Lower leg skin (tissue), 4 donors: Measurements from ENCODE around the gene SLC10A3. TPM values are rescaled to one million over a fixed set of nuclear protein-coding genes. Genes with fewer than 3 reads are reported as not detected.

Experiments
- DNase-seq, 2 donors: peaks; one replicate each; pipeline ENCODE4 v3.0.0-alpha.2; 2019; ENCODE audit warnings: low spot score in 2 of 2
- H3K4me3 ChIP-seq: fragments of 200-600 bp; sonication (generic); 2 replicates; pipeline ENCODE4 v1.5.1; 2017; ENCODE audit warnings: mild to moderate bottlenecking, low read depth; ENCODE audit not compliant: poor library complexity, severe bottlenecking
- CTCF ChIP-seq, 3 donors: fragments of 450-650 bp; IDR thresholded peaks; one replicate each; pipeline ENCODE4 v1.5.1; 2016; ENCODE audit warnings: antibody characterized with exemption in 3 of 3, mild to moderate bottlenecking in 3 of 3, moderate library complexity in 2 of 3
- POLR2A ChIP-seq, 2 donors: fragments of 450-650 bp; IDR thresholded peaks; one replicate each; pipeline ENCODE4 v1.6.1; 2016 to 2017; ENCODE audit warnings: antibody characterized with exemption in 2 of 2, mild to moderate bottlenecking in 1 of 2, moderate library complexity in 1 of 2
- WGBS, 2 donors: methylation state at CpG; one replicate each; pipeline ENCODE4 v1.1.5; 2018; 5-methylcytosine and 5-hydroxymethylcytosine counted together
- intact Hi-C: fragments of 100-400 bp; cut with DNase I; formaldehyde crosslinking; loops from one replicate; pipeline ENCODE4 v1.15.0; 2023; ENCODE audit warnings: low total_unique reads
- total RNA-seq, 4 donors: library from RNA; depleted of rRNA; stranded (reverse); fragments of >200 nt; gene quantifications; one replicate each; pipeline ENCODE4 v1.1.0, GENCODE V29; 2016

The SLC10A3 gene
- total RNA-seq, 4 donors from 2014 or later = 53.4 to 67.3 (median 57.4) TPM

- intact Hi-C loops = no loop called here
- no peak overlapping the region for H3K4me3 ChIP-seq
- TF ChIP-seq CTCF (IDR thresholded peaks at IDR 0.05) = no peak
- TF ChIP-seq POLR2A (IDR thresholded peaks at IDR 0.05) = no peak
- no peak for DNase-seq
- 89 to 99% methylated on average over 8 of the region's 8 CpGs for WGBS, 2 donors
Observed at GRCh38 chrX:154519389-154519788, 29.0 kb upstream of the SLC10A3 start.

GRCh38 chrX:154517101-154517781 is 26.8 kb upstream of the SLC10A3 start:
- 44 to 62% methylated on average over 15 to 25 of the region's 25 CpGs for WGBS, 2 donors
- DNase-seq = no peak
- TF ChIP-seq CTCF (IDR thresholded peaks at IDR 0.05) (no peak), POLR2A (IDR thresholded peaks at IDR 0.05) (no peak)
- intact Hi-C loops = no loop called here
- no peak overlapping the region for H3K4me3 ChIP-seq

- DNase-seq = no peak
- 5 to 26% methylated on average over 19 of the region's 19 CpGs for WGBS, 2 donors
- intact Hi-C loops = no loop called here
- TF ChIP-seq CTCF (IDR thresholded peaks at IDR 0.05) = no peak
- no peak for TF ChIP-seq POLR2A (IDR thresholded peaks at IDR 0.05)
- no peak overlapping the region for H3K4me3 ChIP-seq
Observed at GRCh38 chrX:154516656-154517100, 26.2 kb upstream of the SLC10A3 start.

GRCh38 chrX:154515966-154516655 is 25.7 kb upstream of the SLC10A3 start, which contains the start of gene FAM3A:
FAM3A (minus strand) TSS chrX:154516232; CDS start chrX:154515772, 460 bp downstream.
- 0 to 25% methylated on average over 5 to 14 of the region's 59 CpGs for WGBS, 2 donors
- H3K4me3 ChIP-seq = peak within 1 kb of the TSS; percentile 40
- intact Hi-C loops = no loop called here
- no peak for TF ChIP-seq CTCF (IDR thresholded peaks at IDR 0.05)
- TF ChIP-seq POLR2A (IDR thresholded peaks at IDR 0.05) = peak in 1 of 2 donors; percentile 53
- DNase-seq = peak; percentile 89 to 98

GRCh38 chrX:154515090-154515965 is 24.9 kb upstream of the SLC10A3 start:
- DNase-seq = no peak
- 20 to 62% methylated on average over 19 to 34 of the region's 34 CpGs for WGBS, 2 donors
- peak overlapping the region; percentile 40 for H3K4me3 ChIP-seq
- TF ChIP-seq CTCF (IDR thresholded peaks at IDR 0.05) (no peak), POLR2A (IDR thresholded peaks at IDR 0.05) (no peak)
- intact Hi-C loops = no loop called here
